ENCODE data around the gene MBTPS1.
A peak's percentile ranks its signal among the peaks of the same experiment; 100 is the strongest.

The MBTPS1 gene

DNA sequence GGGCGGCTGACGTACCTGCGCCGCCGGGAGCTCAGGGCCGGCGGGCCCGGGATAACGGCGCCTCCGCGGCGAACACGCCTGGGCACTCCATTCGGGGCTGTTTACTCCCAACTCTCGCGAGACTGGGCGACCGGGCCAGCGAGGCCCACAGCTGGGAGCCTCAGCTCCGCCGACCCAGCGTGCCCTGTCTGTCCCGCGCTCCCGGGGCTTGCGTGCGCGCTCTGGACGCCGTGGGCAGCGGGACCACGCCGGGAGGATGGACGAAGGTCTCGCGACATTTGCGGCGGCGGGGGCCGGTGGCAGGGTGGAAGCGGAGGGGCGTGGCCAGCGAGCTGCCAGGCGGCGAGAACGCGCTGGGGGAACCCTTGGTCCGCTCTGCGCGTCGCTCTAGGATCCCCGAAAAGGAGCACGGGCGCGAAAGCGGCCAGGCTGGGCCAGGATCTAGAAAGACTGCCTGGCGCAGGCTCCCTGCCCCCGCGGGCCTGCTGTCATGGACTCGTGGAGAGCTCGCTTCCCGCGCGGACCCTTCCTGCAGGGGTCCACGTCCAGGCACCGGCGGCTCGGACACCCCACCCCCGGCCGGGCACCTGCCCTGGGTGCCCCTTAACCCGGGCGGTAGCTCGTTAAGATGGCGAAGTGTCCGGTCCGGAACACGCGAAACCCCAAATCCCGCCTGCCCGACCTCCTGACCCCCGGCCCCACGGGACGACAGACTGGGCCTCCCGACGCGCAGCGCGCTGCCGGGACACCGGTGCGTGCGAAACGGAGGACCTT, at the start of gene MBTPS1:
TSS of gene MBTPS1 (minus strand) at position 223 of the 774 bp plus-strand sequence. CDS start 15,159 bp downstream, outside the sequence.
- peak; percentile 99 for DNase-seq (ENCODE audit: low spot score)

DNA sequence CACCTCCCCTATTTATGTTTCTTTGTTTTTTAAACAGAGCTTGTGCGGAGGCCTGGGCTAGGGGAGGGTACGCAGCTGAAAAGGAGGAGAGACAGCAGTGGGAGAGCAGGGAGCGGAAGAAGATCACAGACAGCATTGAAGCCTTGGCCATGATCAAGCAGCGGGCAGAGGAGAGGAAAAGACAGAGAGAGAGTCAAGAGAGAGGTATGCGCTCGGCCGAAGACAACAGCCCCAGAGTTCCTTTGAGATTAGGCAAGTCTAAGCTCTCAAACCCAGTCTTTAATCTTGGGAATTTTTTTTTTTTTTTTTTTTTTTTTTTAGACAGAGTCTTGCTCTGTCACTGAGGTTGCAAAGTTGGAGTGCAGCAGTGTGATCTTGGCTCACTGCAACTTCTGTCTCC, 49.0 kb upstream of the MBTPS1 start:
- DNase-seq (ENCODE audit: low spot score), result no peak

GRCh38 chr16:84161801-84162200, 45.1 kb upstream of the MBTPS1 start:
- no peak for DNase-seq (ENCODE audit: low spot score)

GRCh38 chr16:84161037-84161436, 44.3 kb upstream of the MBTPS1 start:
- DNase-seq (ENCODE audit: low spot score), result no peak

- no peak for DNase-seq (ENCODE audit: low spot score)
Measured at GRCh38 chr16:84159800-84160199, 43.1 kb upstream of the MBTPS1 start.

GRCh38 chr16:84159007-84159406, 42.3 kb upstream of the MBTPS1 start:
- DNase-seq (ENCODE audit: low spot score), result no peak

- DNase-seq (ENCODE audit: low spot score), result no peak
Measured at GRCh38 chr16:84156342-84156784, 39.6 kb upstream of the MBTPS1 start.

GRCh38 chr16:84155771-84156170, 39.0 kb upstream of the MBTPS1 start:
- DNase-seq (ENCODE audit: low spot score), result no peak

DNA sequence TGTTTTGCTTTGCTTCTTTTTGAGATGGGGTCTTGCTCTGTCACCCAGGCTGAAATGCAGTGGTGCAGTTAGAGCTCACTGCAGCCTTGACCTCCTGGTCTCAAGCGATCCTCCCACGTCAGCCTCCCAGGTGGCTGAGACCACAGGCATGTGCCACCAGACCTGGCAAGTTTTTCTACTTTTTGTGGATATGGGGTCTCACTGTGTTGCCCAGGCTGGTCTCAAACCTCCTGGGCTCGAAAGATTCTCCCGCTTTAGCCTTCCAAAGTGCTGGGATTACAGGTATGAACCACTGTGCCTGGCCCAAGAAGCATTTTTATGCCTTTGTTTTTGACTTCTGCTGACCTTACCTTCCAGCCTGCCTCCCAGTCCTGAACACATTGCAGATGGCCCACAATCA, 38.5 kb upstream of the MBTPS1 start:
- no peak for DNase-seq (ENCODE audit: low spot score)

GRCh38 chr16:84153660-84154214, 37.0 kb upstream of the MBTPS1 start:
- no peak for DNase-seq (ENCODE audit: low spot score)

DNA sequence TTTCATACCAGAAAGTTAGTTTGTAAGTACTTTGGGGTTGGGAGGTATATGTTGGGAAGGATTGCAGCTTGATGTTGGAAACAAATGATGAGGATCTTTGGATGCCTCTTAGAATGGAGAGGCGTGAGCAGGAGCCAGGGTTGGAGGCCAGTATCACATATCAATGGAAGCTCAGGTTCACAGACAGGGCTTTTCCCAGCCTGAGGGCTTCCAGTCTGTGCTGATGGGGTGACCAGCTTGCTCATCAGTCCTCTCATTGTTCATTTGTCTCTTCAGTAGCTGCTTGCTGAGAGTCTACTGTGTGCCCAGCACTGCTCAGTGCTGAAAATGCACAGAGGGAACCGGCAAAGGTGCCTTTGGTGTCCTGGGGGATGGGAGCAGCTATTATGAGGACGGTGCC, 34.2 kb upstream of the MBTPS1 start:
- no peak for DNase-seq (ENCODE audit: low spot score)

DNA sequence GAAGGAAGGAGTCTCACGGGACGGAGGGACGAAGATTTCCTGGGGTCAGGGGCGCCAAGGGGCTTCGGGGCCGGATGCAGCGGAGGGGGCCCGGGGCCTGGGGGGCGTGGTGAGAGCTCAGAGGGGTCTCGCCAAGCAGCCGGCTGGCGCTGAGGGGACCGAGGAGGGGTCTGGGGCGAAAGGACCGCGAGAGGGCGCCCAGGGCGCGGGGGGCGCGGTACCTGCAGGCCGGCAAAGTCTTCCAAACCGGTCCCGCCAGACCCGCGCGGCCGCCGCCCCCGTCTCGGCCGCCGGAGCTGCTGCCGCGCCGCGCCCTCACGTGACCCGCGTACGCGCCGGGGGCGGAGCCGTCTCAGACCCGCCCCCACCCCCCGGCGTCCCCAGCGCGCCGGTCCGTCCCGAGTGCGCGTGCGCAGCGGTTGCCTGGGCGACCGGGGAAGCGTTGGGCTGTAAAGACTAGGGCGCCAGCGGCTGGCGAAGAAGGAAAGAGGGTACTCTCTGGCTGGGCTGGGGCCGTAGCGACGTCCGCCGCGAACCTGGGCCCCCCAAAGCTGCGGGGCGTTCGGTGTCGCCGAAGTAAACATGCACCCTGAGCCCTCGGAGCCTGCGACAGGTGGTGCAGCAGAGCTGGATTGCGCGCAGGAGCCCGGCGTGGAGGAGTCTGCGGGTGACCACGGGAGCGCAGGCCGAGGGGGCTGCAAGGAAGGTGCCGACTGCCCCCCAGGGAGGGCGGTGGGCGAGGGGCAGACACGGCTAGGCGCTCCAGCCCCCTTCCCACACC, 28.3 kb upstream of the MBTPS1 start, which contains the start of the genes DNAAF1 and HSDL1:
TSS of gene DNAAF1 (plus strand) at position 450 of the 781 bp plus-strand sequence. CDS start at position 583, 133 bp downstream.
TSS of gene HSDL1 (minus strand) at position 319 of the 781 bp plus-strand sequence. CDS start 13,856 bp downstream, outside the sequence.
- peak; percentile 97 for DNase-seq (ENCODE audit: low spot score)

DNA sequence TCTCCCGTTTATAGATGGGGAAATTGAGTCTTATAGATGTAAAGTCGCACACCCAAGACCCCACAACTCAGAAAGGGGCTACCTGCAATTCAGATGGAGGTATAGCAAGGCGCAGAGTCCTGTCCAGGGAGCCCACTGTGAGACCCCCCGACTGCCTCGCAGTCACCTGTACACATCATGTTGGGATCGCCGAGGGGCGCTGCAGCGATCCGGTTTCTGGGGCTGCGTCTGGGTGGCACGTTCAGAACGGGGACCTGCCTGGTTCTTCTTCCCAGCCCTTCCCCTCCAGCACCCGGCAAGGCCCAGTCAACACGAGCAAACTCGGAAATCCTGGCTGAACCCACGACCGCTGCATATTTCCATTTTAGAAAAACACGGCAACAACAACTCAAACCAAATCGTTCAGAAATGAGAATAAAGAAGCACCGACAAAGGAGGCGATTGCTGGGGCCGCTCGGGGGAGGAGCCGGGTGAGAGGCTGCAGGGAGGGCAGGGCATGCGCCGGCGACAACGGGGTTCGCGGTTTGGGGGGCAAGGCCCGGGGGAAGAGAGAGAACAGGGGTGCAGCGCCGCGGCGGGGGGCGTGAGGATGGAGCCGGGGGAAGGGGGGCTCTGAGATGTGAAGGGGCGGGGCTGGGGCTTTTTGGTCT, 27.6 kb upstream of the MBTPS1 start:
- peak; percentile 69 for DNase-seq (ENCODE audit: low spot score)

GRCh38 chr16:84143784-84144199, 27.1 kb upstream of the MBTPS1 start:
- no peak for DNase-seq (ENCODE audit: low spot score)

DNA sequence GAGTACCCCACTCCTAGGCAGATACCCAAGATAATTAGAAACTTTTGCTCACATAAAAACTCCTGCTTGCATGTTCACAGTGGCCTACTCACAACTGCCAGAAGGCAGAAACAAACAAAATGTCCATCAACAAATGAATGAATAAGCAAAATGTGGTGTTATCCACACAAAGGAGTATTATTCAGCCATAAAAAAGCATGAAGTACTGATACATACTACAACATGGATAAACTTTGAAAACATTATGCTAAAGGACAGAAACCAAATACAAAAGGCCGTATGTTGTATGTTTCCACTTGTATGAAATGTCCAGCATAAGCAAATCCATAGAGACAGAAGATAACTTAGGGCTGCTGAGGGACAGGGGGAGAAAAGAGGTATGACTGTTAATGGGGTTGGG, 26.3 kb upstream of the MBTPS1 start:
- DNase-seq (ENCODE audit: low spot score), result no peak

GRCh38 chr16:84141143-84141670, 24.5 kb upstream of the MBTPS1 start:
- no peak for DNase-seq (ENCODE audit: low spot score)

DNA sequence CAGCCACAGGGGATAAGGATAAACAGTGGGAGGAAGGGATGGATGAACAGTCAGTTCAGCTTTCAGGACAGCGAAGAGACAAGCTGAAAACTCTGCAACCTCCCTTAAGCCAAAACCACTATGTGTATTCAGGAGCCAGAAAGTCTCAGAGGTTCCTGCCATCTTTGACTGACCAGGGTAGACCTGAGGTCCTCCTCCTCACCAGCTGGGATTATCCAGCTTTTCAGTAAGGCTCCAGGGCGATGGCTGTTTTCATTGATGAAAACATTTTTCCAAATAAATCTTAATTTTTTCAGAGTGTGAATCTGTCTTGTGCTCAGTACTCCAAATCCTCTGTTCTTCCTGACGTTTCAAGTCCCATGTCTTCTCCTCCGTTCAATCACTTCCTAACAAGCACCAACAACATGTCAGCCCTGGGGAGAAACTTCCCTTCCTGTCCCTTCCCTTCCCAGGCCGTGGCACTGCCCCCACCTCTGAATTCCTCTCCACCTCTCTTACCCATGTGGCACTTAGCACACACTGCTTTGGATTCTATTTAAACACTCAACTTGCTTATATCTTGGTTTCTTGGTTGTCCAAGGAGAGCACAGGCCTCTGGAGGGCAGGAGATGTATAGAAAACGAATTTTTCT, 23.0 kb upstream of the MBTPS1 start:
- no peak for DNase-seq (ENCODE audit: low spot score)

DNA sequence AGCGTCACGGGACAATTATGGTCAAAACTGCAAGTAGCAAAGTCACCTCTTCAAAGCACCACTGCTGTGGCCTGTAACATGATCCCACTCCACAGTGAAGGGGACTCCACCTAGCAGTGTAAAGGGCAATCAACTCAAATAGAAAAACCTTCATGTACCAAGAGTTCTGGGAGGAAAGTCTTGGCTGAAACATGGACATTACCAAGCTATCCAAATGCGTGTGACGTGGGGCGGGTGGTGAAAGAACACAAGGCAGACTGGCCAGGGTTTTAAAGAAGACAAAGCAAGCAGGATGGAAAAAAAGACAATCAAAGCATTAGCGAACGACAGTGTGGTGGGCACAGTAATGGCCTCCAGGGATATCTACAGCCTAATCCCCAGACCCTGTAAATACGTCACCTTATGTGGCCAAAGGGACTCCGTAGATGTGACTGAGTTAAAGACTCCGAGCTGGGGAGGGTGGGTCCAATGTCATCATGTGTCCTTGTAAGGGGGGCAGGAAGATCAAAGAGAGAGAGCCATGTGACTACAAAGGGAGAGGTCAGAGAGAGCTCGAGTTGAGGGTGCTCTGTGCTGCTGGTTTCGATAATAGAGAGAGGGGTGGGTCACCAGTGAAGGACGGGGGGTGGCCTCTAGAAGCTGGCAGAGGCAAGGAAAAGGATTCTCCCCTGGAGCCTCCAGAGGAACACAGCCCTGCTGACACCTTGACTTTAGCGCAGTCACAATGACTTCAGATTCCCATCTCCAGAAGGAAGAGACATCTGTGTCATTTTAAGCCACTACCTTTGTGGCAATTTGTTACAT, 22.3 kb upstream of the MBTPS1 start:
- no peak for DNase-seq (ENCODE audit: low spot score)

GRCh38 chr16:84138500-84138823, 21.7 kb upstream of the MBTPS1 start:
- no peak for DNase-seq (ENCODE audit: low spot score)

DNA sequence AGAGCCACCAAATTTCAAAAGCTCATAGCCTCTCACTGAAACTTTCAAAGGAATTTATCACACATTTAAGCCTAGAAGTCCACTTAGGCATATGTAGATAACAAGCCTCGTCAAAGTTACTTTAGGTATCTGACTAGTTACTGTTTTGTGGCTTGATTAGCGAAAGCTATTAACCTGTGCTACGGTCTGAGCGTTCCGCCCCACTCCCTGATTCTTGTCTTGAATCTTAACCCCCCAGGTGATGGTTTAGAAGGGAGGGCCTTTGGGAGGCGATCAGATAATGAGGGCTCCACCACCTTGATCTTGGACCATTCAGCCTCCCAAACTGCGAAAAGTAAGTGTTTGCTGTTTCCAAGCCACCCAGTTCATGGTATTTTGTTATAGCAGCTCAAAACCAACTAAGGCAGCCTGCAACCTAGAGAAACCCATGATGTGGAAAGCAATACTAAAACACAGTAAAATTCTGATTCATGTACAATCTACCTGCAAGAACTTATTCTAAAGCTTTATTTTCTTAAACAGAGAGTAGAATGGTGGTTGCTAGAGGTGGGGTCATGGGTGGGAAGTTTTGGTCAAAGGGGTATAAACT, 21.1 kb upstream of the MBTPS1 start:
- no peak for DNase-seq (ENCODE audit: low spot score)
